Esophagus squamous epithelium (tissue), 4 donors: ENCODE results near the gene DIAPH3.

ENCODE experiments used
- CTCF ChIP-seq, 6 experiments: fragments of 450-650 bp in 4 of 6; fragments of 200-600 bp in 2 of 6; sonication (generic) in 2 of 6; IDR thresholded peaks; one replicate each; pipeline ENCODE4 v1.5.1; 2016 to 2019; ENCODE audit warnings: antibody characterized with exemption in 6 of 6, mild to moderate bottlenecking in 4 of 6, moderate library complexity in 4 of 6
- POLR2A ChIP-seq, 4 donors: fragments of 450-650 bp; IDR thresholded peaks; one replicate each; pipeline ENCODE4 v1.6.1; 2017; ENCODE audit warnings: antibody characterized with exemption in 4 of 4, mild to moderate bottlenecking in 4 of 4, moderate library complexity in 3 of 4

GRCh38 chr13:59700281-59700680 is 463.4 kb downstream of the DIAPH3 start:
- TF ChIP-seq CTCF (IDR thresholded peaks at IDR 0.05) (no peak), POLR2A (IDR thresholded peaks at IDR 0.05) (no peak)
